Measurements from ENCODE around the gene GRID2IP. TPM values are rescaled to one million over a fixed set of nuclear protein-coding genes. Genes with fewer than 3 reads are reported as not detected.
A peak's percentile ranks its signal among the peaks of the same experiment; 100 is the strongest.

The GRID2IP gene
- total and polyA plus RNA-seq, 2 of the 13 experiments (the other 11 are each of a cell fraction or from before 2014, with no cell fraction given) = 0.03 TPM; not detected in 1

- TF ChIP-seq HNF1A (IDR thresholded peaks at IDR 0.05; ENCODE audit: low read depth) (no peak), HNF1A (CRISPR knock-in tag; IDR thresholded peaks at IDR 0.05; ENCODE audit: borderline replicate concordance) (peak; percentile 28; the same call in 1 of the 2 replicates), ZNF644 (CRISPR knock-in tag; IDR thresholded peaks at IDR 0.05; ENCODE audit: low read depth) (no peak), PBX2 (CRISPR knock-in tag; IDR thresholded peaks at IDR 0.05) (no peak), ETV5 (CRISPR knock-in tag; IDR thresholded peaks at IDR 0.05; ENCODE audit: borderline replicate concordance) (peak; percentile 96), HNF1B (CRISPR knock-in tag; IDR thresholded peaks at IDR 0.05) (peak; percentile 89), ISX (CRISPR knock-in tag; conservative IDR thresholded peaks at IDR 0.05) (no peak), RBAK (CRISPR knock-in tag; IDR thresholded peaks at IDR 0.05) (no peak), MAFK (conservative IDR thresholded peaks at IDR 0.05 in 1 of 2, IDR thresholded peaks at IDR 0.05 in 1 of 2; ENCODE audit: low read length in 2 of 2) (no peak), NBN (conservative IDR thresholded peaks at IDR 0.05) (no peak), ZNF441 (CRISPR knock-in tag; IDR thresholded peaks at IDR 0.05; ENCODE audit: borderline replicate concordance) (peak; percentile 58; the same call in 1 of the 2 replicates), ZUFSP (CRISPR knock-in tag; IDR thresholded peaks at IDR 0.05; ENCODE audit: borderline replicate concordance) (no peak), IRF1 (CRISPR knock-in tag; IDR thresholded peaks at IDR 0.05; ENCODE audit: low read depth) (no peak), RFX5 (IDR thresholded peaks at IDR 0.05; ENCODE audit: low read depth, low read length) (no peak), SALL2 (CRISPR knock-in tag; IDR thresholded peaks at IDR 0.05) (peak; percentile 54; the same call in 1 of the 2 replicates), HOXA9 (CRISPR knock-in tag; IDR thresholded peaks at IDR 0.05; ENCODE audit: borderline replicate concordance) (peak; percentile 49; the same call in 1 of the 2 replicates), ZBTB14 (CRISPR knock-in tag; IDR thresholded peaks at IDR 0.05) (no peak)
Measured at GRCh38 chr7:6577369-6578113, 26.3 kb upstream of the GRID2IP start, which contains the start of gene ZDHHC4 (continued).
